HG02678 (cell line): ENCODE data around the gene SAMD4B.
"Not testable (repeated sequence)": the region's sequence is repeated elsewhere in the genome, so short reads cannot be mapped to it uniquely, and the experiment has no call there.

Experiments used
- ATAC-seq: cut with Tn5 transposase; IDR thresholded peaks from one replicate; pipeline ENCODE4 v1.9.1; 2021; ENCODE audit warnings: mild to moderate bottlenecking, moderate library complexity; ENCODE audit not compliant: unreplicated experiment

The SAMD4B gene

GRCh38 chr19:39332738-39333137 lies 9.5 kb upstream of the SAMD4B start:
- ATAC-seq = not testable (repeated sequence)

- ATAC-seq = no peak
Measured at GRCh38 chr19:39333507-39333906, 8.7 kb upstream of the SAMD4B start.

DNA sequence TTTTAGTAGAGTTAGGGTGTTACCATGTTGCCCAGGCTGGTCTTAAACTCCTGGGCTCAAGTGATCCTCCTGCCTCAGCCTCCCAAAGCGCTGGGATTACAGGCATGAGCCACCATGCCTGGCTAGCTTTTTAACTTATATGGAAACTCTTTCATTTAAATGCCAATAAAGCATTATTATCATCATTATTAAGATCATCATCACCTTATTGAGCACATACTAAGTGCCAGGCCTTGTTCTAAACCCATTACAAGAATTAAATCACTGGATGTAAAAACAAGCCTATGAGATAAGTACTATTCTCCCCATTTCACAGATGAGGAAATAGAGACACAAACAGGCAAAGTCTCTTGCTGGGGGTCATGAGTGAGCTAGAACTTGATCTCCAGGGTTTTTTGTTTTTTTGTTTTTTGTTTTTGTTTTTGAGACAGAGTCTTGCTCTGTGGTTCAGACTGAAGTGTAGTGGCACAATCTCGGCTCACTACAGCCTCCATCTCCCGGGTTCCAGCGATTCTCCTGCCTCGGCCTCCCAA lies 7.7 kb upstream of the SAMD4B start:
- ATAC-seq = no peak

- ATAC-seq = peak; percentile 13
Measured at GRCh38 chr19:39335168-39335548, 7.1 kb upstream of the SAMD4B start.

GRCh38 chr19:39336483-39336882 lies 5.7 kb upstream of the SAMD4B start:
- ATAC-seq = no peak

DNA sequence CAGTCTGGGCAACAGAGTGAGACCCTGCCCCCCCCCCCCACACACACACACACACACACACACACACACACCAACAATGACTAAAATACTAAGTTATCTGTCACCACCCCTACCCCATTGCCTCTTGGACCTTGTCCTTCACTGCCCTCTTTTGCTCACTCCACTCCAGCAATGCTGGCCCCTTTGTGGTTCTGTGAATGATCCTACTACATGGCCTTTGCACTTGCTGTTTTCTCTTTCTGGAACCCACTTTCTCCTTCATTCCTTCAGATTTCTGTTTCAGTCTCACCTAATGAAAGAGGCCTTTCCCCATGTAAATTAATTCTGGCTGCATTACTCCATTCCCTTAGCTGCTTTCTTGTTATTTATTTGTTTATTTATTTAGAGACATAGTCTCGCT lies 2.5 kb upstream of the SAMD4B start:
- ATAC-seq = no peak

DNA sequence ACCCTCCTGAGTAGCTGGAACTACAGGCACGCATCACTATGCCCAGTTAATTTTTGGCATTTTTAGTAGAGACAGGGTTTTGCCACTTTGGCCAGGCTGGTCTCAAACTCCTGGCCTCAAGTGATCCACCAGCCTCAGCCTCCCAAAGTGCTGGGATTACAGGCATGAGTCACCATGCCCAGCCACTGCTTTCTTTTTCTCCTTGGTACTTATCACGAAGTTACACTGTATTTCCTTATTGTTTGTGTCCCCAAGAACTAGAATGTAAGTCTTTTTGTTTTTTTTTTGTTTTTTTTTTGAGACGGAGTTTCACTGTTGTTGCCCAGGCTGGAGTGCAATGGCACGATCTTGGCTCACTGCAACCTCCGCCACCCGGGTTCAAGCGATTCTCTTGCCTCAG lies 2.1 kb upstream of the SAMD4B start:
- not testable (repeated sequence) for ATAC-seq

- ATAC-seq = no peak
Measured at GRCh38 chr19:39341129-39341718, 997 bp upstream of the SAMD4B start.

GRCh38 chr19:39342647-39343305 lies 555 bp downstream of the SAMD4B start:
- ATAC-seq = no peak

- no peak for ATAC-seq
Measured at GRCh38 chr19:39345956-39346355, 3.7 kb downstream of the SAMD4B start.

DNA sequence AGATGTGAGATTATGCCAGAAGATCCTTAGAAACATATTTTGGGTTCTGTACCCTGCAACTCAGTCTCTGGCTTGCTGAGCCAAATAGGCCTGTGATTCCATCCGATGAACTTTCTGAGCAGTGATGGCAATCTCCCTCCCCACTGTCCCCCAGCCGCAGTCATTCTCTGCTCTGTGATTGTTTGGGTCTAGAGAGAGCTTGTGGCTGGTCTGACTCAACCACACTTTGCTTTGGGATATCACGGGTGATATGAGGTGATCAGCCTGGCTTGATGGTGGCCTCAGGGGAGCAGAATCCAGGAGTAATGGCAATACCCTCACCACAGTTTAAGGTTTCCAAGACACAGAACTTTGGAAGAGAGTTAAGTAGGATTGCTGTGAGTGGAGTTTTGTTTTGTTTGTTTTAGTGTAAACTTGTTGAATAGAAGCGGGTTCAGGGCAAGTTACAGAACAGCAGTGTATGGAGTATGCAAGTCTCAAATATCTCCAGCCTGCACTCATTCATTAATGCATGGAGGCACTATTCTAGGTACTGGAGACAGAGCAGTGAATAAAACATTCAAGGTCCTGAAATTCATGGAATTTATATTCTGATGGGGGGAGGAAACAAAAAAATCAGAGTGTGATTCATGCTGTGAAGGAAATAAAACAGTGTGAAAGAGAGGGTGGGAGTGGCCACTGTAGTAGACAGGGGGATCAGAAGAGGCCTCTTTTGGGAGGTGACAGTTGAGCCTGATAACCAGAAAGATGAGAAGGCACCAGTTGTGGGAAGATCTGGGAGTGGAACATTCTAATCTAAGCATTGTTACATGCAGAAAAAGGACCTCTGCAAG lies 5.3 kb downstream of the SAMD4B start:
- no peak for ATAC-seq

DNA sequence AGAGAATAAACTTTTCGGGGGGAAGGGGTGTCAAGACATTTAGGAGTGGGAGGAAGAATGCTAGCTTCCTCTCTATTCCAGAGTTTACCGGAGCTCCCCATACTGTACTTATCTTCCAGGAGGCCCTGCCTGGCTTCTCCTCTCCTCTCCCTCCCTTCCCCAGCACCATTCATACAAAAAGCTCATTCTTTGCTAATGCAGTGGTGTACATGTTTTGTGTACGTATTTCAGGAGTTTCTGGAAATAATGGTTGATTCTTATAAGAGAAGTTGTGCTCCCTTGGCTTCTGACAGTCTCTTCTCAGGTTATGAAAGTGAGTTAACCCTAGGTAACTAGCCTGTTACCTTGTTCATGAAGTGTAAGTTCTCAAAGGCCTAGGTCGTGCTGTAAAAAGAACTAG lies 7.1 kb downstream of the SAMD4B start:
- ATAC-seq = no peak

DNA sequence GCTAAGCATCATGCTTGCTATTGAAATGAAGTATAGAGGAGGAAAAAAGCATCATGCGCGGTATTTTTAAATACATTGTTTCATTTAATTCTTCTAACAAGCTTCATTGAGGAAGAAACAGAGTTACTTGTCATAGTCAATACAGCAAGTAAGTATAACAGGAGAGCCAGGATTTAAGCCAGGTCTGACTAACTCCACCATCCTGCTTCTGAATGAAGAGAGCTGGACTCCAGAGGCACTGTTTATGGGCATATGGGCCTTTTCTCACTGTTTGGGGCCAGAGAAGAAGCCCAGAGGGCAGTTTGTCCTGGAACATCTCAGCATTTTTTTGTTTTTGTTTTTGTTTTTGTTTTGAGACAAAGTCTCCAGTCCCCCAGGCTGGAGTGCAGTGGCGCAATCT lies 7.9 kb downstream of the SAMD4B start:
- ATAC-seq = no peak

GRCh38 chr19:39351537-39352064 lies 9.4 kb downstream of the SAMD4B start:
- ATAC-seq = peak; percentile 62

DNA sequence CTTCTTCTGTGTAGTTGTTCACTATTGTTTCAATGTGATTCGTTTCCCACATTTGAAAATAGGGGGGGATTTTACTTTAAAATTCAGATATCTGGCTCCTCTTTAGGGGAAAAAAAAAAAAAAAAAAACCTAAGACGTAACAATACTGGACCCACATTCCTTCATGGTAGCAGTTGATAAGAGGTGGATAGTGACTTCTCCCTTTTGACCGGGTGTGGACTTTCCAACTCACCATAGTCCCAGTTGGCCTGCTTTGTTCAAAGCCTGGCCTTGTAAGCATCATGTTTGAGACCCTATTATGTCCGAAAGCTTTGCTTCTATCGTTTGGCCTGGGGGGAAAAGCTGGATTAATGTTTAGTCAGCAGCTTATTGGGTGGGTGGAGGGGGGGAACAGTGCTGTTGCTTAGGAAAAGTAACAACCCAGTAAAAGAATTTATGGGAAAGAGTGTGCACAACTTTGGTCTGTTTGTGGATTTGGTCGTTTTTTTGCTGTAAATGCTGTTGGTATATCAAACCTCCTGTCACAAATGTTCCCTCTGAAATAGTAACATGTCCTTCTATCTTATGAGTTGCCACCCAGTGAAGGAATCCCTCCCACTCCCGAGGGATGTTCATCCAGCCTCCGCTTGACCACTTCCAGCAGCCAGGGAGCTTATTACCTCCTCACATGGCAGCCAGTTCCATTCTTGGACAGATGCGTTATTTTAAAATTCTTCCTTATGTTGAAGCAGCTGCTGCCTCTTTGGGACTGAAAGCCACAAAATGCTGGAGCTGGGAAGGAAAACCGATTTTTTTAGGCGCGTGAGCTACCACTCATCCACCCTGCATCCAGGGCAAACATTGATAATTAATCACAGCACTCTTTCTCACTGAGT lies 10.4 kb downstream of the SAMD4B start:
- no peak for ATAC-seq

DNA sequence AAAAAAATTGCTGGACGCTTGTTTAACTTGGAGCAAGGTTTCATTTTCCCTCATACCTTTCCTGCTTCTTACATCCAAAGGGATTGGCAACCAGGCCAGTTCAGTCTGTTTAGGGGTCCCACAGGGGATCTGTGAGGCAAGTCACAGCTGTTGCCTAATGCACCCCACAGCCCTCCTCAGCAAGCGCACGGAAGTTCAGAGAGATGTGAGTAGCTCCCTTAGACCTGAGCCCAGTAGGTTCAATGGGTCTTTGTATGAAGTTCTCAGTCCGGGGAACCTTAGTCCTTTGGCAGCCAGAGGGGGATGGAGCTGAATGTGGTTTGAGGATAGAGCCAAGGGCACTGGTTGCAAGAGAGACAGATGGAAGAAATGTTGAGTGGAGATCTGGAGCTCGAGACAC lies 13.0 kb downstream of the SAMD4B start:
- no peak for ATAC-seq

DNA sequence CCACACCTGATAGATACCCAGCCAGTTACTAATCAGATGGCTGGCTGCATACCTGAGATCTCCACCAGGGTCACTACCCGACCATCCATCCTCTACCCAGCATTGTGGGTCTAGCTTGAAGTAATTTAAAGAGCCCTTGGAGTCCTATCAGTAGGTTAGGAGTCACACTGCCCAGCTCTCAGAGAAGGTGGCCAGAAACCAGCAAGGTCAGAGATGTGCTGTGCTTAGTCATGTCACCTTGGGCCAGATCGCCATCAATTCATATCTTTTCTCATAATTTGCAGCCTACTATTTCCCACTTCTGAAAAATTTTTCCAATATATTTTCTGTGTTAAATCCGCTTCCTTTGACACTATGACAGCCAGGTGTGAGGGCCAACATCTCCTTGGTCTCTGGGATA lies 13.9 kb downstream of the SAMD4B start:
- no peak for ATAC-seq

GRCh38 chr19:39356647-39357046 lies 14.4 kb downstream of the SAMD4B start:
- no peak for ATAC-seq

- ATAC-seq = no peak
Measured at GRCh38 chr19:39359026-39359425, 16.8 kb downstream of the SAMD4B start.

- no peak for ATAC-seq
Measured at GRCh38 chr19:39360599-39360998, 18.4 kb downstream of the SAMD4B start.
